Inflammatory macrophage treated with lipopolysaccharide for 4 hours (primary cell): ENCODE results near the gene ATXN7L1.
"Not testable (repeated sequence)": the region's sequence is repeated elsewhere in the genome, so short reads cannot be mapped to it uniquely, and the experiment has no call there.

Experiments
- DNase-seq: peaks from one replicate; pipeline ENCODE4 v3.0.0-alpha.2; 2020

Gene ATXN7L1

GRCh38 chr7:105602325-105603305 lies 273.8 kb downstream of the ATXN7L1 start:
- DNase-seq, result no peak

- no peak for DNase-seq
Measured at GRCh38 chr7:105600720-105601550, 275.5 kb downstream of the ATXN7L1 start.

- no peak for DNase-seq
Measured at GRCh38 chr7:105599551-105599950, 276.8 kb downstream of the ATXN7L1 start.

- not testable (repeated sequence) for DNase-seq
Measured at GRCh38 chr7:105599080-105599479, 277.3 kb downstream of the ATXN7L1 start.

- DNase-seq, result no peak
Measured at GRCh38 chr7:105596866-105597265, 279.5 kb downstream of the ATXN7L1 start.

GRCh38 chr7:105594034-105594433 lies 282.4 kb downstream of the ATXN7L1 start:
- no peak for DNase-seq

- no peak for DNase-seq
Measured at GRCh38 chr7:105591522-105591921, 284.9 kb downstream of the ATXN7L1 start.

GRCh38 chr7:105590793-105591192 lies 285.6 kb downstream of the ATXN7L1 start:
- no peak for DNase-seq

GRCh38 chr7:105589356-105590077 lies 286.9 kb downstream of the ATXN7L1 start:
- DNase-seq, result peak; percentile 54

- no peak for DNase-seq
Measured at GRCh38 chr7:105587909-105588635, 288.3 kb downstream of the ATXN7L1 start.

- DNase-seq, result no peak
Measured at GRCh38 chr7:105585850-105586500, 290.4 kb downstream of the ATXN7L1 start.

GRCh38 chr7:105584165-105584564 lies 292.2 kb downstream of the ATXN7L1 start:
- no peak for DNase-seq

GRCh38 chr7:105583061-105583460 lies 293.3 kb downstream of the ATXN7L1 start:
- no peak for DNase-seq

- DNase-seq, result peak; percentile 22
Measured at GRCh38 chr7:105581066-105581811, 295.2 kb downstream of the ATXN7L1 start, which contains the start of gene EFCAB10. EFCAB10 (minus strand) TSS chr7:105581493; CDS start chr7:105581463, 30 bp downstream.

- DNase-seq, result no peak
Measured at GRCh38 chr7:105580022-105580740, 296.2 kb downstream of the ATXN7L1 start.

- no peak for DNase-seq
Measured at GRCh38 chr7:105578496-105578895, 297.9 kb downstream of the ATXN7L1 start.

- DNase-seq, result no peak
Measured at GRCh38 chr7:105577251-105577650, 299.1 kb downstream of the ATXN7L1 start.

GRCh38 chr7:105571891-105572290 lies 304.5 kb downstream of the ATXN7L1 start:
- no peak for DNase-seq

- DNase-seq, result no peak
Measured at GRCh38 chr7:105567821-105568220, 308.6 kb downstream of the ATXN7L1 start.

- DNase-seq, result no peak
Measured at GRCh38 chr7:105567024-105567423, 309.4 kb downstream of the ATXN7L1 start.
